Cardiac fibroblast (primary cell): ENCODE results near the gene ZDHHC3.

Source experiments
- DNase-seq, 2 donors: peaks; one replicate each; pipeline versions ENCODE4 v3.0.0 to v3.0.0-alpha.2; 2010; ENCODE audit warnings: low read depth in 2 of 2
- H3K4me3 ChIP-seq, 2 donors: replicated peaks in 1 of 2; 1 replicate in 1 of 2; 2 replicates in 1 of 2; pipeline ENCODE4 v1.5.1; 2011; ENCODE audit warnings: low read depth in 2 of 2, low read length in 2 of 2, mild to moderate bottlenecking in 2 of 2, moderate library complexity in 1 of 2
- CTCF ChIP-seq: IDR thresholded peaks from one replicate; pipeline ENCODE4 v1.5.1; 2011; ENCODE audit warnings: low read depth, mild to moderate bottlenecking, low read length, inconsistent platforms

Gene ZDHHC3

GRCh38 chr3:45007091-45007490 lies 31.1 kb upstream of the ZDHHC3 start:
- no peak for TF ChIP-seq CTCF
- no peak for DNase-seq
- H3K4me3 ChIP-seq, result no peak overlapping the region

GRCh38 chr3:45003859-45004258 lies 27.9 kb upstream of the ZDHHC3 start:
- H3K4me3 ChIP-seq, result no peak overlapping the region
- peak; percentile 32 to 37 for DNase-seq
- no peak for TF ChIP-seq CTCF

GRCh38 chr3:45003406-45003805 lies 27.4 kb upstream of the ZDHHC3 start:
- H3K4me3 ChIP-seq, result no peak overlapping the region
- no peak for DNase-seq

GRCh38 chr3:45002720-45003119 lies 26.7 kb upstream of the ZDHHC3 start:
- H3K4me3 ChIP-seq, result no peak overlapping the region
- TF ChIP-seq CTCF, result no peak
- no peak for DNase-seq

More at GRCh38 chr3:45003406-45003805, 27.4 kb upstream of the ZDHHC3 start:
- no peak for TF ChIP-seq CTCF

GRCh38 chr3:45002139-45002660 lies 26.2 kb upstream of the ZDHHC3 start:
- no peak overlapping the region for H3K4me3 ChIP-seq
- TF ChIP-seq CTCF, result no peak
- DNase-seq, result no peak

GRCh38 chr3:45001738-45002137 lies 25.8 kb upstream of the ZDHHC3 start:
- no peak for DNase-seq
- no peak for TF ChIP-seq CTCF
- no peak overlapping the region for H3K4me3 ChIP-seq

GRCh38 chr3:45000823-45001222 lies 24.8 kb upstream of the ZDHHC3 start:
- TF ChIP-seq CTCF, result no peak
- H3K4me3 ChIP-seq, result no peak overlapping the region
- no peak for DNase-seq
